Sigmoid colon (tissue), 4 donors: Measurements from ENCODE around the gene TSPAN15.

Source experiments
- EP300 ChIP-seq, 4 donors: sonication (generic); formaldehyde crosslinking; IDR thresholded peaks; one replicate each; pipeline ENCODE4 v1.6.1; 2017; ENCODE audit warnings: antibody characterized with exemption in 4 of 4
- POLR2A ChIP-seq, 2 donors: fragments of 450-650 bp; IDR thresholded peaks; one replicate each; pipeline ENCODE4 v1.6.1; 2016; ENCODE audit warnings: antibody characterized with exemption in 2 of 2, mild to moderate bottlenecking in 2 of 2, moderate library complexity in 2 of 2
- TF ChIP-seq, protein P1 (sequence below), 4 experiments: fragments of 450-650 bp in 3 of 4; fragments of 200-600 bp in 1 of 4; IDR thresholded peaks; one replicate each; pipeline ENCODE4 v1.5.1; 2016 to 2019; ENCODE audit warnings: antibody characterized with exemption in 4 of 4, mild to moderate bottlenecking in 3 of 4, moderate library complexity in 2 of 4

DNA sequence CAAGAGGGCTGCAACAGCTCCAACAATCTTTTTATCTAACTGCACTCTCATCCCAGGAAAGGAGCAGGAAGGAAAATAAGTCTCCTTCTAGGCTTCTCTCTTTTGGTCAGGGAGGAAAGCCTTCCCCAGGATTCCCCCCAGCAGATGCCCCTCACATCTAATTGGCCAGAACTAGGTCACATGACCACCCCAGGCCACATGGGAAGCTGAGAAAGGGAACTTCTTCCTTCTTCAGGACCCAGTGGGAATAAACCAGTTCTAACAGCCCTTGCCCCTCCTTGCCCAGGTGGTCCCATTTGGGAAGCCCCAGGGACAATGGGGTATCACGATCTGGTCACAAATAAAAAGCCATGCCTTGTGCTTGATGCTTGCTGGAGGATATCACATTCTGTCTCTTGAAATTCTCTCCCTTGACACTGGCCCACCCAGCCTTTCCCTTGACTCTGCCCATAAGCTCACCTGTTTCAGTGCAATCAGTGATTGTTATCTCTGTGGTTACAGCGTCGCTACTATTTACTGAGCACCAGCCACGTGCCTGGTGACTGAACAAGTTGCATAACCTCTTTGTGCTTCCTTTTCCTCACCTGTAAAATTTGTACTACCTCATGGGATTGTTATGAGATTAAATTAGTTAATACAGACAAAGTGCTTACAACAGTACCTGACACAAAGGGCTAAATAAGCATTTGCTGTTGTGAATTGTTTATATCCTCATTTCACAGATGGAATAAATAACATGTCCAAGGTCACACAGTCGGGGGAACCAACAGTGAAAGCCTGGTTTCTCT is 25.6 kb upstream of the TSPAN15 start:
- TF ChIP-seq, protein P1, sequence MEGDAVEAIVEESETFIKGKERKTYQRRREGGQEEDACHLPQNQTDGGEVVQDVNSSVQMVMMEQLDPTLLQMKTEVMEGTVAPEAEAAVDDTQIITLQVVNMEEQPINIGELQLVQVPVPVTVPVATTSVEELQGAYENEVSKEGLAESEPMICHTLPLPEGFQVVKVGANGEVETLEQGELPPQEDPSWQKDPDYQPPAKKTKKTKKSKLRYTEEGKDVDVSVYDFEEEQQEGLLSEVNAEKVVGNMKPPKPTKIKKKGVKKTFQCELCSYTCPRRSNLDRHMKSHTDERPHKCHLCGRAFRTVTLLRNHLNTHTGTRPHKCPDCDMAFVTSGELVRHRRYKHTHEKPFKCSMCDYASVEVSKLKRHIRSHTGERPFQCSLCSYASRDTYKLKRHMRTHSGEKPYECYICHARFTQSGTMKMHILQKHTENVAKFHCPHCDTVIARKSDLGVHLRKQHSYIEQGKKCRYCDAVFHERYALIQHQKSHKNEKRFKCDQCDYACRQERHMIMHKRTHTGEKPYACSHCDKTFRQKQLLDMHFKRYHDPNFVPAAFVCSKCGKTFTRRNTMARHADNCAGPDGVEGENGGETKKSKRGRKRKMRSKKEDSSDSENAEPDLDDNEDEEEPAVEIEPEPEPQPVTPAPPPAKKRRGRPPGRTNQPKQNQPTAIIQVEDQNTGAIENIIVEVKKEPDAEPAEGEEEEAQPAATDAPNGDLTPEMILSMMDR (IDR thresholded peaks at IDR 0.05): no peak
- TF ChIP-seq EP300 (IDR thresholded peaks at IDR 0.05): no peak
- TF ChIP-seq POLR2A (IDR thresholded peaks at IDR 0.05): no peak
